K562 (cell line): ENCODE measurements around the gene VPS41. TPM values are rescaled to one million over a fixed set of nuclear protein-coding genes. Genes with fewer than 3 reads are reported as not detected.

Source experiments
- ATAC-seq: fragments of 200-7000 bp; cut with Tn5 transposase; 3 replicates; pipeline ENCODE4 v1.9.1; 2020; ENCODE audit warnings: moderate library complexity
- BruUV-seq: library from RNA; stranded (reverse); fragments of 400-500 nt; replicated peaks from 2 replicates; lab custom pipeline; 2021; lab: Mats Ljungman, UMichigan
- CTCF ChIA-PET: fragments of 300-600 bp; formaldehyde crosslinking; extraction: SDS; loops from one replicate; lab custom pipeline; 2021; ENCODE audit warnings: low intra/inter-chr PET ratio; lab: Yijun Ruan, JAX
- POLR2A ChIA-PET: fragments of 300-600, 350-650 bp; sonication (Branson Sonifier 250); formaldehyde crosslinking; extraction: SDS; loops from one replicate; lab custom pipeline; 2021; ENCODE audit warnings: antibody characterized with exemption, inconsistent platforms; lab: Yijun Ruan, JAX
- DNase-seq, 4 experiments: peaks; one replicate each; pipeline versions ENCODE4 v3.0.0 to v3.0.0-alpha.2; 2011 to 2018; ENCODE audit warnings: low spot score in 3 of 4, mixed read lengths in 3 of 4; ENCODE audit errors: extremely low read depth in 1 of 4
- FAIRE-seq: peaks from 2 replicates; lab custom pipeline; 2011; peaks lifted over from hg19 to GRCh38; lab: Jason Lieb, UNC
- H2AFZ ChIP-seq: 2 replicates; pipeline ENCODE4 v1.6.0; 2011; ENCODE audit warnings: low read depth, low read length, control low read depth, inconsistent platforms
- H3K27ac ChIP-seq: fragments of 200-600 bp; 3 replicates; pipeline ENCODE4 v1.8.0; 2011; ENCODE audit warnings: low read depth, mild to moderate bottlenecking, control low read depth, inconsistent platforms, low read length, moderate library complexity, mixed read lengths; ENCODE audit errors: extremely low read depth
- H3K27me3 ChIP-seq, 2 experiments: fragments of 300-600 bp in 1 of 2; 2 replicates in 1 of 2; 3 replicates in 1 of 2; pipeline versions ENCODE4 v1.6.0 to v1.8.0; 2011; ENCODE audit warnings: inconsistent platforms in 2 of 2, low read length in 2 of 2, mild to moderate bottlenecking in 1 of 2, mixed read lengths in 1 of 2, moderate library complexity in 1 of 2; ENCODE audit not compliant: control insufficient read depth in 2 of 2, insufficient read depth in 2 of 2
- H3K36me3 ChIP-seq: fragments of 300-600 bp; 3 replicates; pipeline ENCODE4 v1.8.0; 2011; ENCODE audit warnings: mild to moderate bottlenecking, low read length, inconsistent platforms; ENCODE audit not compliant: control insufficient read depth, insufficient read depth
- H3K4me1 ChIP-seq, 2 experiments: fragments of 200-600 bp in 1 of 2; replicated peaks in 1 of 2; 2 replicates in 1 of 2; 3 replicates in 1 of 2; pipeline versions ENCODE4 v1.5.1 to v1.8.0; 2011; ENCODE audit warnings: inconsistent platforms in 2 of 2, low read length in 2 of 2, mild to moderate bottlenecking in 1 of 2, mixed read lengths in 1 of 2, moderate library complexity in 1 of 2; ENCODE audit not compliant: control insufficient read depth in 2 of 2, insufficient read depth in 2 of 2
- H3K4me2 ChIP-seq: 2 replicates; pipeline ENCODE4 v1.6.1; 2011; ENCODE audit warnings: low read length, control low read depth, inconsistent platforms, mixed read lengths; ENCODE audit not compliant: insufficient read depth
- H3K4me3 ChIP-seq: fragments of 200-600 bp; sonication (generic), shearing (Covaris generic); 2 replicates; pipeline ENCODE4 v1.5.1; 2016; ENCODE audit warnings: control low read depth, inconsistent platforms
- H3K79me2 ChIP-seq: fragments of 200-600 bp; 3 replicates; pipeline ENCODE4 v1.8.0; 2011; ENCODE audit warnings: low read length, inconsistent platforms; ENCODE audit not compliant: control insufficient read depth, insufficient read depth
- H3K9ac ChIP-seq, 2 experiments: 2 replicates each; pipeline versions ENCODE4 v1.6.0 to v1.6.1; 2011; ENCODE audit warnings: low read depth in 2 of 2, low read length in 2 of 2, control low read depth in 1 of 2, inconsistent platforms in 1 of 2, mild to moderate bottlenecking in 1 of 2, mixed read lengths in 1 of 2; ENCODE audit not compliant: insufficient read depth in 1 of 2
- H3K9me1 ChIP-seq: one replicate; pipeline ENCODE4 v1.6.0; 2011; ENCODE audit warnings: inconsistent platforms, mild to moderate bottlenecking, low read length, moderate library complexity; ENCODE audit not compliant: control insufficient read depth, insufficient read depth
- H3K9me3 ChIP-seq: replicated peaks from 2 replicates; pipeline ENCODE4 v1.5.1; 2011; ENCODE audit warnings: low read depth, low read length, inconsistent platforms; ENCODE audit not compliant: control insufficient read depth, insufficient read depth
- H4K20me1 ChIP-seq: replicated peaks from 2 replicates; pipeline ENCODE4 v1.6.1; 2011; ENCODE audit warnings: low read length, inconsistent platforms, mixed read lengths; ENCODE audit not compliant: control insufficient read depth, insufficient read depth
- ARID4B ChIP-seq: sonication (generic); formaldehyde crosslinking; IDR thresholded peaks from 2 replicates; pipeline ENCODE4 v1.8.0; 2022; ENCODE audit warnings: mild to moderate bottlenecking, missing genetic modification reagents
- ATF7 ChIP-seq: fragments of 450-650 bp; IDR thresholded peaks from 2 replicates; pipeline ENCODE4 v1.7.1; 2014; ENCODE audit warnings: mild to moderate bottlenecking, moderate library complexity
- BACH1 ChIP-seq: fragments of 200-800 bp; sonication (Bioruptor generic); IDR thresholded peaks from 2 replicates; pipeline ENCODE4 v1.6.1; 2016; ENCODE audit warnings: missing genetic modification characterization, missing compliant biosample characterization
- BCOR ChIP-seq: fragments of 450-650 bp; IDR thresholded peaks from 2 replicates; pipeline ENCODE4 v1.6.1; 2016
- BDP1 ChIP-seq: IDR thresholded peaks from 3 replicates; pipeline ENCODE4 v1.6.1; 2011; ENCODE audit not compliant: insufficient read length, insufficient read depth
- CBFA2T2 ChIP-seq: fragments of 450-650 bp; conservative IDR thresholded peaks from 2 replicates; pipeline ENCODE4 v1.6.1; 2017; ENCODE audit warnings: mild to moderate bottlenecking
- CREB1 ChIP-seq, 2 experiments: sonication (generic) in 1 of 2; formaldehyde crosslinking in 1 of 2; IDR thresholded peaks; 2 replicates each; pipeline versions ENCODE4 v1.6.1 to v1.8.0; 2012 to 2022; ENCODE audit warnings: inconsistent platforms in 1 of 2, mild to moderate bottlenecking in 1 of 2, missing genetic modification reagents in 1 of 2, moderate library complexity in 1 of 2
- GATAD2A ChIP-seq: fragments of 450-650 bp; IDR thresholded peaks from 2 replicates; pipeline ENCODE4 v1.6.1; 2017
- HDAC2 ChIP-seq: fragments of 450-650 bp; IDR thresholded peaks from 2 replicates; pipeline ENCODE4 v1.6.1; 2016; ENCODE audit warnings: mild to moderate bottlenecking
- HSF4 ChIP-seq: fragments of 250-450 bp; sonication (Bioruptor Pico); IDR thresholded peaks from 2 replicates; pipeline ENCODE4 v2.1.2; 2022; ENCODE audit warnings: mild to moderate bottlenecking, moderate library complexity, borderline replicate concordance
- LEF1 ChIP-seq: fragments of 450-650 bp; IDR thresholded peaks from 2 replicates; pipeline ENCODE4 v1.6.1; 2016; ENCODE audit warnings: mild to moderate bottlenecking
- PHTF2 ChIP-seq: fragments of 250-450 bp; sonication (Bioruptor Pico); IDR thresholded peaks from 2 replicates; pipeline ENCODE4 v1.5.0; 2021; ENCODE audit warnings: mild to moderate bottlenecking
- SAFB2 ChIP-seq: fragments of 200-400 bp; formaldehyde crosslinking; IDR thresholded peaks from 2 replicates; pipeline ENCODE4 v1.6.1; 2018; ENCODE audit warnings: borderline replicate concordance, low read length, low read depth, moderate library complexity; ENCODE audit not compliant: severe bottlenecking
- SREBF1 ChIP-seq: fragments of 150-350 bp; IDR thresholded peaks from 2 replicates; pipeline ENCODE4 v1.6.1; 2014; ENCODE audit warnings: antibody characterized with exemption, low read depth, low read length, borderline replicate concordance
- ZNF124 ChIP-seq: sonication (generic); formaldehyde crosslinking; IDR thresholded peaks from 2 replicates; pipeline ENCODE4 v1.8.1; 2022; ENCODE audit warnings: missing genetic modification reagents
- ZNF165 ChIP-seq: fragments of 250-450 bp; sonication (Bioruptor Pico); IDR thresholded peaks from 2 replicates; pipeline ENCODE4 v1.4.0; 2020; ENCODE audit warnings: borderline replicate concordance
- ZNF184 ChIP-seq: sonication (generic); formaldehyde crosslinking; IDR thresholded peaks from 2 replicates; pipeline ENCODE4 v1.5.0; 2020; ENCODE audit warnings: missing genetic modification reagents
- ZNF586 ChIP-seq: fragments of 450-650 bp; formaldehyde crosslinking; conservative IDR thresholded peaks from 2 replicates; pipeline ENCODE4 v1.4.0; 2020; ENCODE audit warnings: mild to moderate bottlenecking, moderate library complexity
- ZNF696 ChIP-seq: fragments of 250-450 bp; sonication (Bioruptor Pico); conservative IDR thresholded peaks from 2 replicates; pipeline ENCODE4 v1.4.0; 2020; ENCODE audit warnings: mild to moderate bottlenecking, moderate library complexity
- ZNF699 ChIP-seq: fragments of 250-450 bp; sonication (Bioruptor Pico); IDR thresholded peaks from 2 replicates; pipeline ENCODE4 v1.8.0; 2021; ENCODE audit warnings: mild to moderate bottlenecking, moderate library complexity; ENCODE audit not compliant: insufficient replicate concordance
- ZNF785 ChIP-seq: fragments of 250-450 bp; sonication (Bioruptor Pico); IDR thresholded peaks from 2 replicates; pipeline ENCODE4 v1.4.0; 2020; ENCODE audit warnings: mild to moderate bottlenecking
- WGBS: fragments of 100-300 bp; shearing (Covaris generic); methylation state at CpG from one replicate; pipeline ENCODE4 v1.1.6; 2016; ENCODE audit warnings: low coverage, mixed read lengths; ENCODE audit not compliant: insufficient coverage; ENCODE audit errors: missing lambda C conversion rate; 5-methylcytosine and 5-hydroxymethylcytosine counted together
- in situ Hi-C: fragments of 300-500 bp; cut with MboI; formaldehyde crosslinking; loops from 4 replicates; pipeline ENCODE4 v1.15.0; 2018; ENCODE audit warnings: inconsistent platforms, mixed read lengths
- intact Hi-C: fragments of 100-400 bp; cut with micrococcal nuclease; formaldehyde crosslinking; loops from 2 replicates; pipeline ENCODE4 v1.14.2; 2022
- polyA plus RNA-seq, 8 experiments: library from polyadenylated mRNA; depleted of rRNA in 4 of 8; stranded (reverse) in 5 of 8; unstranded in 3 of 8; fragments of >200 nt; fragmentation: Nextera tagmentation in 2 of 8; fragmentation: Illumina TruSeq in 1 of 8; extraction: Ambion mirVana in 2 of 8; extraction: Trizol in 1 of 8; gene quantifications; 2 replicates each; pipeline versions ENCODE4 v1.2.1 to v1.2.3, GENCODE V29; 2011 to 2014; ENCODE audit warnings: inconsistent platforms in 1 of 8, missing spikeins in 1 of 8
- total RNA-seq, 7 experiments: library from RNA; depleted of rRNA in 6 of 7; stranded (reverse); fragments of >200 nt in 6 of 7; fragmentation: Illumina TruSeq in 2 of 7; extraction: Trizol in 2 of 7; gene quantifications; 2 replicates each; pipeline versions ENCODE4 v1.2.1 to v1.2.3, GENCODE V29; 2011 to 2021; ENCODE audit warnings: low replicate concordance in 1 of 7

Gene VPS41
- total and polyA plus RNA-seq, 9 of the 15 experiments (the other 6 are each of a cell fraction or from before 2014, with no cell fraction given), result 17.7 to 46.8 (median 32.1) TPM

GRCh38 chr7:38928506-38928905 is 19.5 kb upstream of the VPS41 start:
- CTCF ChIA-PET, result no interaction called here
- in situ Hi-C loops, result no loop called here
- 75% methylated on average over 3 of the region's 3 CpGs for WGBS

GRCh38 chr7:38927751-38928150 is 18.8 kb upstream of the VPS41 start:
- ChIA-PET CTCF (no interaction called here), POLR2A (no interaction called here)
- no peak for DNase-seq
- no peak overlapping the region for H3K27ac ChIP-seq
- intact Hi-C loops, result no loop called here
- WGBS, result 45% methylated on average over 5 of the region's 5 CpGs
- H2AFZ ChIP-seq, result peak overlapping the region; percentile 27; the same call in 1 of the 2 replicates
- H3K9me1 ChIP-seq, result no peaks in the 10 kb centered on the region
- no peak overlapping the region for H3K4me3 ChIP-seq
- H3K36me3 ChIP-seq, result no peaks in the 10 kb centered on the region
- H3K4me1 ChIP-seq, result 0 out of 5 replicates have a peak, but pooled peaks cover 0 to 7% of the 10 kb centered on the region in 2 experiments
- no peak overlapping the region for H3K4me2 ChIP-seq
- BruUV-seq, result no TSS peak
- H3K9me3 ChIP-seq, result no peaks in the 10 kb centered on the region
- H4K20me1 ChIP-seq, result no peaks in the 10 kb centered on the region
- no peak for FAIRE-seq
- H3K9ac ChIP-seq, result no peak overlapping the region
- ATAC-seq, result no peak
- in situ Hi-C loops, result no loop called here
- H3K79me2 ChIP-seq, result no peaks in the 10 kb centered on the region
- H3K27me3 ChIP-seq, result 0 out of 5 replicates have a peak, but pooled peaks cover 0 to under 1% of the 10 kb centered on the region in 2 experiments
- TF ChIP-seq ZNF699 (CRISPR knock-in tag) (no peak), SREBF1 (no peak), BACH1 (tag) (no peak), CREB1 (IDR thresholded peaks at IDR 0.05) (no peak), CREB1 (CRISPR knock-in tag; IDR thresholded peaks at IDR 0.05) (no peak), ZNF124 (no peak), HSF4 (no peak), ARID4B (no peak), GATAD2A (no peak)

More at GRCh38 chr7:38928506-38928905, 19.5 kb upstream of the VPS41 start:
- Histone ChIP-seq H3K79me2 (no peaks in the 10 kb centered on the region), H3K4me1 (0 out of 5 replicates have a peak, but pooled peaks cover 0 to 7% of the 10 kb centered on the region in 2 experiments), H3K9me1 (no peaks in the 10 kb centered on the region), H3K4me2 (no peak overlapping the region), H3K4me3 (no peak overlapping the region), H3K9me3 (no peaks in the 10 kb centered on the region), H3K9ac (no peak overlapping the region), H2AFZ (no peak overlapping the region), H4K20me1 (no peaks in the 10 kb centered on the region), H3K27ac (no peak overlapping the region), H3K36me3 (no peaks in the 10 kb centered on the region), H3K27me3 (no peaks in the 10 kb centered on the region)
- no TSS peak for BruUV-seq
- intact Hi-C loops, result no loop called here
- POLR2A ChIA-PET, result no interaction called here
- no peak for TF ChIP-seq SAFB2
- no peak for TF ChIP-seq ZNF165
- no peak for TF ChIP-seq ZNF785 (CRISPR knock-in tag)
- no peak for TF ChIP-seq PHTF2
- no peak for TF ChIP-seq HDAC2
- TF ChIP-seq ATF7, result no peak
- no peak for TF ChIP-seq ZNF184 (CRISPR knock-in tag)
- no peak for TF ChIP-seq ZNF696 (CRISPR knock-in tag)
- no peak for TF ChIP-seq CBFA2T2
- no peak for TF ChIP-seq LEF1
- no peak for TF ChIP-seq ZNF586 (CRISPR knock-in tag)
- no peak for TF ChIP-seq BDP1
- no peak for TF ChIP-seq BCOR
- no peak for FAIRE-seq
- no peak for DNase-seq
- no peak for ATAC-seq
